GM12801 (cell line): ENCODE data around the gene IL1RAPL1.

Experiments
- TF ChIP-seq, protein P1 (sequence below): IDR thresholded peaks from one replicate; pipeline ENCODE4 v1.5.1; 2011; ENCODE audit warnings: control low read depth; ENCODE audit not compliant: insufficient read length; ENCODE audit errors: extremely low read depth

Gene IL1RAPL1

DNA sequence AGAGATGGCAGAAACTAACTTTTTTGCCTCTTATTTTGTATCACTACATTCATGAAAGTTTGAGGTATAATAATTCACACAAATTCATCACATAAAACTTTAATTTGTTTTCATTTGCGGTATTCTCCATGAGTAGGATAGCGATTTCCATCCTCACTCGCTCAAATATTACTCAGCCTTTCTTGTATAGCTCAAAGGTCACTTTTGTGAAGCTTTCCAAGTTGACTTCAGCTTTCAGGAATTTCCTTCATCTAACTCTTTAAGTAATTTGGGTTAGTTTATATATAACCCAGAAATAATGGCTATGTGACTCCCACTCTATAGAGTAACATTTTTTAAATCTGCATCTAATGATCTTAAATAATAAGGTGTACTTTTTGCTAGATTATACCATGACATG, 314.4 kb downstream of the IL1RAPL1 start:
- TF ChIP-seq, protein P1, sequence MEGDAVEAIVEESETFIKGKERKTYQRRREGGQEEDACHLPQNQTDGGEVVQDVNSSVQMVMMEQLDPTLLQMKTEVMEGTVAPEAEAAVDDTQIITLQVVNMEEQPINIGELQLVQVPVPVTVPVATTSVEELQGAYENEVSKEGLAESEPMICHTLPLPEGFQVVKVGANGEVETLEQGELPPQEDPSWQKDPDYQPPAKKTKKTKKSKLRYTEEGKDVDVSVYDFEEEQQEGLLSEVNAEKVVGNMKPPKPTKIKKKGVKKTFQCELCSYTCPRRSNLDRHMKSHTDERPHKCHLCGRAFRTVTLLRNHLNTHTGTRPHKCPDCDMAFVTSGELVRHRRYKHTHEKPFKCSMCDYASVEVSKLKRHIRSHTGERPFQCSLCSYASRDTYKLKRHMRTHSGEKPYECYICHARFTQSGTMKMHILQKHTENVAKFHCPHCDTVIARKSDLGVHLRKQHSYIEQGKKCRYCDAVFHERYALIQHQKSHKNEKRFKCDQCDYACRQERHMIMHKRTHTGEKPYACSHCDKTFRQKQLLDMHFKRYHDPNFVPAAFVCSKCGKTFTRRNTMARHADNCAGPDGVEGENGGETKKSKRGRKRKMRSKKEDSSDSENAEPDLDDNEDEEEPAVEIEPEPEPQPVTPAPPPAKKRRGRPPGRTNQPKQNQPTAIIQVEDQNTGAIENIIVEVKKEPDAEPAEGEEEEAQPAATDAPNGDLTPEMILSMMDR = no peak

DNA sequence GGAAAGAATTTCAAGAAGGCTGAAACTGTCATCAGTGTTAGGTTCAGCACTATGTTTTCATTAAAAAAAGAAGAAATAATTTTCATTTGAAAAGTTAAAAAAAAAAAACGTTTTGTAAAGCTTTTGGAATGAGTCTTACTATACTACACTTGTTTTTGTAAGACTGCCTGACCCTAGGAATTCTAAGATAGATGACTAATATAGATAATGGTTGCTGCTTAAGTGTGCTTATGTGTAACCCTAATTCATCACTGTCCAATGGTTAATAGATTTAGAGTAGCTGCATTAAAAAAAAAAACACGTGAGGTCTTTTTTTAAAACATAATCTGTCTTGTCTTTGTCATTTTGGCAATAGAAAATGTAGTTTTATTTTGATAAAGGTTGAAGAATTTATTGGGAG, 323.2 kb downstream of the IL1RAPL1 start:
- TF ChIP-seq, protein P1 = no peak

DNA sequence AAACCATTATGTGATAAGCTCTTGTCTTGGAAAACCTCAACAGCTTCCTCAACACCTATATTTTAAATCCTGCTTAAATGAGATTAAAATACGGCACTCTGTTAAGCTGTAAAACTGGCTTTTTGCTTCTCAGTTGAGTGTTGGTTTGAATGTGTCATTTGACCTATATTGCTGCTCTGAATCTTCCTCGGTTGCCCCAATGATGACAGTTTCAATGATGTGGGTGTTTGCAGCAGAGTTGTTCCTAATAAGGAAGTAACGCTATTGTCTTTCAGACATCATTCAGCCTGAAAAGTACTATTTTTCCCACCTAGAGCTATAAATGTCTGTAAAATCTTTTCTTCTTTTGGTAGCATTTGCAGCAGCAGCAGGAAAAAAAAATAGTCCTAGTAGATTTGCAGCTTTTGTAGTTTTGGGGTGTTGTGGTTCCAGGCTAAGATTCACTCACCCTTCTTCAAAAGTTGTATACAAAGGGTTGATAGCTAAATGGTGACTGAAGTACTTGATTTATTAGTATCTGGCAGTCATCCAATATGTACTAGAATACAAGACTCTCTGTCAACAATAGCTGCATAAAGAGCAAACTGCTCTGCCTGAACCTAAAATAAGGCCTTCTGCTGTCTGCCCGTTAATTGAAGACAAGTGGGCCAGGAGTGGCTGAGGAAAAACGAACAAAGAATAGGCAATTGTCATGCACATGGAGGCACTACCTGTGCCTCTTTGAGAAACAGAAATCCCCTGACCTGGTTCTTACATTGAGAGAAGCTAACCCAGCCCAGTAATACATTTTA, 333.1 kb downstream of the IL1RAPL1 start:
- TF ChIP-seq, protein P1 = no peak

DNA sequence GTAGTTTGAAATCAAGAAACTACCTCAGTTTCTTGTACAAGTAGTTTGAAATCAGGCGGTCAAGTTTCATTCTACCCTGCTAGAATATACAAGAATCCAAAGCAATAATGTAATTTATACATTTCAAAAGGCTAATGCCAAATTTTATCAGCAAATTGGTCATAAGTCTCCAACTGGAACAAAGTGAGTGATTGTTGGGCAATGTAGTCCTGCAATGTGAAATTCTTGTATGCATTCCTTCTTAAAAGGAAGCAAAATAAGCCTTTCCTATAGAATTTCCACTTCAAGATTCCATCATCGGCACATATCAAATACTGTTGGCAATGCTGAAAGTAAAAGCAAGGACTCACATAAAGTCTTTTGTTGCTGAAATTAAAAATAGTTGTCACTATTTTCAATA, 334.9 kb downstream of the IL1RAPL1 start:
- TF ChIP-seq, protein P1 = no peak

DNA sequence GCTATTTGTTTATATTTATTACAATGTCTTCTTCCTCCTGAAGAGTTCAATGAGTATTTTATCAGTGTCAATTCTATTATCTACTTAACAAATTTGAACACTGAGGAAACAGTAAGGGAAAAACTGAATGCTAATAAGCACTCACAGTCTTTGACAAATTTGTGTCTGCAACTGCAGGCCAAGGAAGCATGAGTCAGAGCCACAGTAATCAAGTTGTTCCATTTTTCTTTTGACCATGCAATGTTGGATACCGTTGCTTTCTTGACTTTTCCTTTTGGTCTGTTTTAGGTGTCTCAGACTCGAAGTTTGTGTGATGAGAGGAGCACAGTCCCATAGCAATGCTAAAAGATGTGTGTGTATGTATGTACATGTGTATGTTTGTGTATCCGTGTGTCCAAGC, 359.6 kb downstream of the IL1RAPL1 start:
- TF ChIP-seq, protein P1 = no peak

DNA sequence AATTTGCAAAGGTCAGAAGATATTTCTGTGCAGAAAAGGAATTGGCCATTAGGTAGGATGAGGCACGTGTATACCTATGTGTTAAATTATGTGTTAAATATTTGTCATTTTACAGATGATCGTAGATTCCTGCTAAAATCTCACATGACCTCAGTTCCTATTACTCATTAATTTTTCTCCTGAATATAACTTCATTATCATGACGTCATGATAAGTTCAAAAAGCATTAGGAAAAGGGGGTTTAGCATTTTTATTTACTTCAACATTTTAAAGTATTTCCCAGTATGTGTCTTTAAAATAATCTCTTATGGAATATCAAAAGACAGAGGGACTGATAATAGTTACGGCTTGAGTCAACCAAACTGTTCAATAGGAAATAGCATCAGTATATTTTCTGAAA, 372.8 kb downstream of the IL1RAPL1 start:
- TF ChIP-seq, protein P1 = no peak

DNA sequence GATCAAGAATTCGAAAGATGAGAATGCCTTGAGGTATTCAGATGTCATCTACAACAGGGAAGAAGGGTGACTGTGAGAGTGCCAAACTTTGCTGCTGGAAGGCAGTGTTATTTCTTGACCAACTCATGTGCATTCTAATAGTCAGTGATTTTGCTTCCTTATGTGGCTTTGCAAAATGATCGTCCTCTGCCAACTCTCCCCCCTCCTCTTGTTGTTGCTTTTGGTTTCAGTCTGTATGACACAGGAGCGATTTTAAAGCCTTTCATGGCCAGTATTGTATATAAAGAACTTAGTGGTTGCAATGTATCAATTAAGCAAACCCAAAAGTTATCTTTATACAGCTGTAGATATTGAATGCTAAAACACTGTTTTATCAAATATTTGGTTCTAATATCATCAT, 379.1 kb downstream of the IL1RAPL1 start:
- TF ChIP-seq, protein P1 = no peak
